NK-92 treated with Interleukin-12 subunit alpha and Interleukin-12 subunit beta, amount 100 ng/mL, for 24 hours (cell line): ENCODE measurements around the gene IGF1R.

ENCODE experiments used
- DNase-seq: peaks from one replicate; lab custom pipeline; 2025; lab: John Stamatoyannopoulos, UW

Gene IGF1R

GRCh38 chr15:98725874-98726273, 77.5 kb downstream of the IGF1R start:
- DNase-seq = no peak

DNA sequence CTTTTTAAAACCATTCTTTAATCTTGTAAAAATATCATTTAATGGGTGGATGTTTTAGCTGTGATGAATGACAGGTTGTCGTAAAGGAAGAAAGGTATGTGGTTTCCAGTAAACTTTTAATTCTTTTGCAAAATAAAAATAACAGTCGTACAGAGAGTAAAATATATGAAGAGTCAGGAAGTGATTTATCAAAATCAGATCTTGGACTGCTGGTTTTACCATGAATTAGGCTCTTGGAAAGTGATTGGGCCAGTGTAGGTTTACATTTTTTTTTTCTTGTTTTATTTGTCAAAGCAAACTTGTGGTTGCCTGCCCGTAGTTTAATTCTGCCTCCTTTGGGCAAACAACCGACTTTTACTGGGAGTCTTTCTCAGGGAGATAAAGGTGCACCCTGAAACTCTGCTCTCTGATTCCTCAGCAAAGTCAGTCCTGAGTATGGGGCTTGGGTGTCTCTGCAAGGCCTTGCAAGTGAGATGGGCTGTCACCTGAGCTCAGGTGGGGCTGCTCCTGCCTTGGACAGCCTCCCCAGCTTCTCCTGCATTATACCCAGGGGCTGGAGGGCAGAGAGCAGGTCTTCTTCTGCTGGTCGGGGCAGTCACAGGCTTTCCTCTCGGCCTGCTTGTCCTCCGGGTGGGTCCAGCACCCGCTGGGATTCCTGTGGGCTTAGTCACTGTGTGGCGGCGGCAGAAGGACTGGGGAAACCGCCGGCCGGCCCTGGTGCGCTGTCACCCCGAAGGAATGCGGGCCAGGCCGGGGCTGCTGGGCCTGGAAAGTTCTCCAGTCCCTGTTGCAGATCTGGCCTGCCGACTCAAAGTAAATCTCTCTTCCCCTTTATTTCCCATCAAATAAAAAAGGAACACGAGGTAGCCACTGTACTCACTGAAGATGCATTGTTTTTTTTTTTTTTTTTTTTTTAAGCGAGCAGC, 79.0 kb downstream of the IGF1R start:
- no peak for DNase-seq

- DNase-seq = no peak
These were observed 79.9 kb downstream of the IGF1R start for GRCh38 chr15:98728082-98728810.

- no peak for DNase-seq
These were observed 80.4 kb downstream of the IGF1R start for GRCh38 chr15:98728811-98729160.

GRCh38 chr15:98729446-98730042, 81.2 kb downstream of the IGF1R start:
- no peak for DNase-seq

GRCh38 chr15:98730860-98731711, 82.7 kb downstream of the IGF1R start:
- DNase-seq = no peak

DNA sequence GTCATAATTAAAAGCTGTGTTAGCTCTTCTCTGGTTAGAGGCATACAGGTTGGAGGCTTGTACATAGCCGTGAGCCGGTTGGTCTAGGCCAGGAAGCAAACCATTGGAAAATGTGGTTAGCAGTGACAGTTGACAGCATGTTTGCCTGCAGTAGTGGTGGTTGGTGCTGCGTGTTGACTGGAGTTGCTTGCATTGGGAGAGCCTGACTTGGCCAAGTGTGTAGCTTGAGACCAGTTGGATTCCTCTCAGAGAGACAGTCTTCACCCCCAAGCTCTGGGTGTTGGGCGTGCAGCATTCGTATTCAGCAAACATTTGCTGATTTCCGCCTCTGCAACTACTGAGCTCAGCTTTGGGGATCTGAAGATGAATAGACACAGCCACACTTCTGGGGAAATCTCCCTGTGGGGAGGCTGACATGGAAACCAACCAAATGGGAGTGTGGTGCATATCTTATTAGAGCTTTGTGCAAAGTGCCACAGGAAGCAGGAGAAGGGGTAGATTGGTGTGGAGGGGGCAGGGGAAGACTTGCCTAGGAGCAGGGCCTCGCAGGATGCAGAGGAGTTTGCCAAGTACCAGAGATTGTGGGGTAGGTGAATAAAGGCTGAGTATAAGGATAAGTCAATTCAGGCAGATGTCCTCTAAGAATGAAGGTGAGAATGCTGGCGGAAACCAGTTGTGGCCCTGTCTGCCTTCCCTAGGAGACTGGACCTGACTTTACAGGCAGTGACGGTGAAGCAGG, 83.5 kb downstream of the IGF1R start:
- DNase-seq = no peak

GRCh38 chr15:98733098-98733497, 84.8 kb downstream of the IGF1R start:
- DNase-seq = no peak

DNA sequence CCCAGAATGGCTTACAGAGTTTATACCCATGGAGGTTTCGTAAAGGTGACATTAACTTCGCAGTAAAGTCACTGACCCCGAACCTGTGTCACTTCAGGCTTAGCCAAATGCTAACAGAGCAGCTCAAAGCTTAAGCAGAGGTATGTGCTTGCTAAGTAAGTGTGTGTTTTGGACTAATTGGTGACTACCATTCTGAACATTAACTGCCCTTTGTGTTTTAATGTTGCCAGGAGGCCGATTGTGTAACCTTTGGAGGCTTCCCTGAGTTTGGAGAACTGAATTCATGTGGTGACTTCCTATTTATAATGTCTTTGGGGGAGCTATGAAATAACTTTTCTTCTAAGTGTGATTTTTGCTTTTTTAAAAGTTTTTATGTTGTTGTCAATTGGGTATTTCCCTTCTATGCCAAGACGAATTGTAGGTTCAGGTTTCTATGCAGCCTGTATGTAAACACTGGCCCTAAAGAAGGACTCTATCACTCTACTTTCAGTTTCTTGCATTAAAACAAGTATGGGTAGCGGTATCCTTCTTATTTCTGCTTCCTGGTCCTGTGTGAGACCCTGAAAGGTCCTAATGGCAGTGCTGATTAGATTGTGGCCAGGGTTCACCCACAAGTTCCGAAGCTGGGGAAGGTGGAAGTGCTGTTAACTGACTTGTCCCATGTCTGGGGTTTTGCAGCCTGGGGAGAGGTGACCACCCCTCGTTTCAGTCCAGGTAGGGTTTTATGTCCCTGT, 86.3 kb downstream of the IGF1R start:
- no peak for DNase-seq

DNA sequence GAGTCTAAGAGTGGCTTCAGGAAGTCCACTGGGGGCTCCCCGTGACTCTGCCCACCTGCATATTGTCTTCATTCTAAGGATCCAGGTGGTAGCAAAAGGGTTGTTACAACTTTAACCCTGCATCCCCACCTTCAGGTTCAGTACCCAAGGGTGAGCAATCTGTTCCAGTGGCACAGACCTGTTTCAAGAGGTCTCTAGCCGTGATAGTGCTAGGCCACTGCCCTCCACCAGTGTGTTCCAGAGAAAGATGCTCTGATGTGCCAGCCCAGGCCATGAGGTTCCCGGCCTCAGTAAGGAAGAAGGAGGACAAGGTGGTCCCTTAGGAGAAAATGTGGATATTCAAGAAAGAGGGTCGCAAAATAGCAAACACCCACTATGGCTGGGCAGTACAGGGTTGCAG, 87.0 kb downstream of the IGF1R start:
- DNase-seq = no peak

- no peak for DNase-seq
These were observed 87.7 kb downstream of the IGF1R start for GRCh38 chr15:98735895-98736617.

DNA sequence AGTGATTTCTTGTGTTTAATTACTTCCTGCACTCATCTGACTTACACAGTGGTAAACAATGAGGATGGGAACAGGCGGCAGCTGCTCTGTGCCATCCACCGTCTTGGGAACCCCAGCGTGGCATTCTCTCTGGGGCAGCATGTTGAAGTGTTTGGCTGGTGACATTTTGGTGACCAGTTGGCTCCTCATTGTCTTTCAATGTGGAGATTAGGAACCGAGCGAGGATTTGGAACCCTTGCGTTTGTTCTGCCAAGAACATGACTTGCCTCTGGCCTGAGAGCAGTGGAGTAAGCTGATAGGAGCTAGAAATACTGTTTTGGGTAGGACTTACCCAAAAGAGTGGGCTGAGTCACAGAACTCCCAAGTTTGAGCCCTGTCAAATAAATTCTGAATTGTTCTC, 88.8 kb downstream of the IGF1R start:
- DNase-seq = no peak

DNA sequence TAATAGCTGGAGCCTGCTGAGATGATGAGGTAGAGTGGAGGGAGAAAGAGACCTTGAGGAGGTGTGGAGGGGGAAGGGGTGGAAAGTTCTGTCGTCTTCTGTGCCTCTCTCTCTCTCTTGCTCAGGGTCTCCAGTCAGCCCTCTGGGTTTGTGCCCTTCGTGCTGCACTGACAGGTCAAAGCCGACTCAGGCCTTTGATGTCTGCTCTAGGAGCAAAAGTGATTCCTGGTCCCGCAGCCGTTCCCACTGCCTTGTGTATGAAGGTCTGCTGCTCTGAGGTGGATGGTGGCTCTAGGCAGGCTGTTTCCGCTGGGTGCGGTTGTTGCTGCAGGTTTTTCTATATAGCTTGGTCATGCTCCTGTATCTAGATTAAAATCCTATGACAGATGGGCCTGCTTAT, 89.4 kb downstream of the IGF1R start:
- no peak for DNase-seq

- DNase-seq = no peak
These were observed 90.5 kb downstream of the IGF1R start for GRCh38 chr15:98738689-98739401.

GRCh38 chr15:98740295-98740694, 92.0 kb downstream of the IGF1R start:
- no peak for DNase-seq

GRCh38 chr15:98740963-98741362, 92.6 kb downstream of the IGF1R start:
- DNase-seq = no peak

DNA sequence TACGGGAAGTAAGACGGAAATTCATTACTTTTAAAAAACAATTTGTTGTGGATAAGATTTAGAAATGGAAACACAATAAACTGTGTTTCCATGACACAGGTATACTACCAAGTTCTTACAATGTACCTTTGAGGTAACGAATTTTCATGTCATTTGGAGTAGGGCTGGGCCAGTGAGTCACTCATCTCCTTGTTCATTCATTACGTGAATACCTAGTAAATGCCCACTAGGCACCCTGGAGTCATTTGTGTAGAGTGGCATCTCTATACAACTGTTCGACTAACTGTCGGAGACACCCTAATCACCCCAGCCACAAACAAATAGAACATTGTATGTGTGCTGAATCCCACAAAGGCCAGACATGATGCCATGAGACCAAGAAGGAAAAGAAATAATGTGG, 94.8 kb downstream of the IGF1R start:
- no peak for DNase-seq

DNA sequence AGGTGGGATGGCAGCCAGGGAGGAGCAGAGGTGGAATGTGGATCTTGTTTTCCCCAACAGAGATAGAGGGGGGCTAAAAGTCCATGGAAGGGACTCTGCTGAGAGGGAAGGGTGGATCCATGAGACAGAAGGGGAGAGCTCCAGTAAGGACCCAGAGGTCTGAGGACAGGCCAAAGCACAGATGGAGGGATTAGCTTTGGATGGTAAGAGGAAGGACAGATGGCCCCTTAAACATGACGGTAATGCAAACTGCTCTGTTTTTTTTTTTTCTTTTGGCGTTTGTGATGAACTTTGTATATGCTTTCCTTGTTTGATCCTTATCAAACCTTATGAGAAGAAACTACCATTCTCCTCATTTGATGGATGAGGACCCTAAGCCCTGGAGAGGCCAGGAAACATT, 96.2 kb downstream of the IGF1R start:
- no peak for DNase-seq

- no peak for DNase-seq
These were observed 96.8 kb downstream of the IGF1R start for GRCh38 chr15:98745179-98745578.
